AG04449 (cell line): ENCODE results near the gene CREG2.

Experiments used
- CTCF ChIA-PET: fragments of 350-600 bp; formaldehyde crosslinking; extraction: SDS; loops from one replicate; lab custom pipeline; 2021; ENCODE audit warnings: antibody characterized with exemption; lab: Yijun Ruan, JAX
- POLR2A ChIA-PET: fragments of 400-600, 350-600 bp; formaldehyde crosslinking; extraction: SDS; loops from one replicate; lab custom pipeline; 2020; ENCODE audit warnings: antibody characterized with exemption, inconsistent platforms; lab: Yijun Ruan, JAX
- DNase-seq: peaks from one replicate; pipeline ENCODE4 v3.0.0-alpha.2; 2010; ENCODE audit warnings: low read depth, low spot score
- H3K4me3 ChIP-seq: 2 replicates; pipeline ENCODE4 v1.5.1; 2011; ENCODE audit warnings: low read depth, mild to moderate bottlenecking, control low read depth, low read length
- TF ChIP-seq, protein P1 (sequence below): IDR thresholded peaks from one replicate; pipeline ENCODE4 v1.5.1; 2011; ENCODE audit warnings: mild to moderate bottlenecking, moderate library complexity, low read length, control low read depth, inconsistent platforms; ENCODE audit not compliant: insufficient read depth; ENCODE audit errors: missing control alignments

The CREG2 gene, protein sequence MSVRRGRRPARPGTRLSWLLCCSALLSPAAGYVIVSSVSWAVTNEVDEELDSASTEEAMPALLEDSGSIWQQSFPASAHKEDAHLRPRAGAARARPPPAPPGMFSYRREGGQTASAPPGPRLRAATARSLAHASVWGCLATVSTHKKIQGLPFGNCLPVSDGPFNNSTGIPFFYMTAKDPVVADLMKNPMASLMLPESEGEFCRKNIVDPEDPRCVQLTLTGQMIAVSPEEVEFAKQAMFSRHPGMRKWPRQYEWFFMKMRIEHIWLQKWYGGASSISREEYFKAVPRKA

DNA sequence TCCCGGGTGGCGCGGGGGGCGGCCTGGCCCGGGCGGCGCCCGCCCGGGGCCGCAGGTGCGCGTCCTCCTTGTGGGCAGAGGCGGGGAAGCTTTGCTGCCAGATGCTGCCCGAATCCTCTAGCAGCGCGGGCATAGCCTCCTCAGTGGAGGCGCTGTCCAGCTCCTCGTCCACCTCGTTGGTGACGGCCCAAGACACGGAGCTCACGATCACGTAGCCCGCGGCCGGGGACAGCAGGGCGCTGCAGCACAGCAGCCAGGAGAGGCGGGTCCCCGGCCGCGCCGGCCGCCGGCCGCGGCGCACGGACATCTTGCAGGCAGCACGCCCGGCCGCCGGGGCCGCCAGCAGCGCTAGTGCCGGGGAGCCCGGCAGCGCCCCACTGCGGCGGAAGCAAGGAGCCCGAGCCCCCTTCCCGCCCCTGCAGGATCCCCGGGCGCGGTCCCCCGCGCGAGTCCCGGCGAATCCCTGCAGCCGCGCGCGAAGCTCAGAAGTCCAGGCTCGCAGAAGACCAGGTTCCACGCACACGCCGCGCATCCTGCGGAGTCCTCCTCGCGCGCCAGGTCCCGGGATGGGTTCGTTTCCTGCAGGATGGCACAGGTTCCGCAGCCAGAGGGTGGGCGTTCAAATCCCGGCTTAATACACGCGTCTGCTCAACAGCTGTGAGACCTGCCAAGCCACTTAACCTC lies at the start of gene CREG2:
CREG2 (minus strand) TSS at position 353 of the 684 bp plus-strand sequence; CDS start at position 307, 46 bp downstream.
- peak within 1 kb of the TSS; percentile 59 for H3K4me3 ChIP-seq
- DNase-seq: no peak
- ChIA-PET CTCF (interaction anchor here (0.6 to 4.0 kb wide), 23 partner anchors 8 to 372 kb away, joined by 3 to 36 read pairs (median 5); no protein-coding TSS in a partner anchor), POLR2A (no interaction called here)
- TF ChIP-seq, protein P1, sequence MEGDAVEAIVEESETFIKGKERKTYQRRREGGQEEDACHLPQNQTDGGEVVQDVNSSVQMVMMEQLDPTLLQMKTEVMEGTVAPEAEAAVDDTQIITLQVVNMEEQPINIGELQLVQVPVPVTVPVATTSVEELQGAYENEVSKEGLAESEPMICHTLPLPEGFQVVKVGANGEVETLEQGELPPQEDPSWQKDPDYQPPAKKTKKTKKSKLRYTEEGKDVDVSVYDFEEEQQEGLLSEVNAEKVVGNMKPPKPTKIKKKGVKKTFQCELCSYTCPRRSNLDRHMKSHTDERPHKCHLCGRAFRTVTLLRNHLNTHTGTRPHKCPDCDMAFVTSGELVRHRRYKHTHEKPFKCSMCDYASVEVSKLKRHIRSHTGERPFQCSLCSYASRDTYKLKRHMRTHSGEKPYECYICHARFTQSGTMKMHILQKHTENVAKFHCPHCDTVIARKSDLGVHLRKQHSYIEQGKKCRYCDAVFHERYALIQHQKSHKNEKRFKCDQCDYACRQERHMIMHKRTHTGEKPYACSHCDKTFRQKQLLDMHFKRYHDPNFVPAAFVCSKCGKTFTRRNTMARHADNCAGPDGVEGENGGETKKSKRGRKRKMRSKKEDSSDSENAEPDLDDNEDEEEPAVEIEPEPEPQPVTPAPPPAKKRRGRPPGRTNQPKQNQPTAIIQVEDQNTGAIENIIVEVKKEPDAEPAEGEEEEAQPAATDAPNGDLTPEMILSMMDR: peak; percentile 55

DNA sequence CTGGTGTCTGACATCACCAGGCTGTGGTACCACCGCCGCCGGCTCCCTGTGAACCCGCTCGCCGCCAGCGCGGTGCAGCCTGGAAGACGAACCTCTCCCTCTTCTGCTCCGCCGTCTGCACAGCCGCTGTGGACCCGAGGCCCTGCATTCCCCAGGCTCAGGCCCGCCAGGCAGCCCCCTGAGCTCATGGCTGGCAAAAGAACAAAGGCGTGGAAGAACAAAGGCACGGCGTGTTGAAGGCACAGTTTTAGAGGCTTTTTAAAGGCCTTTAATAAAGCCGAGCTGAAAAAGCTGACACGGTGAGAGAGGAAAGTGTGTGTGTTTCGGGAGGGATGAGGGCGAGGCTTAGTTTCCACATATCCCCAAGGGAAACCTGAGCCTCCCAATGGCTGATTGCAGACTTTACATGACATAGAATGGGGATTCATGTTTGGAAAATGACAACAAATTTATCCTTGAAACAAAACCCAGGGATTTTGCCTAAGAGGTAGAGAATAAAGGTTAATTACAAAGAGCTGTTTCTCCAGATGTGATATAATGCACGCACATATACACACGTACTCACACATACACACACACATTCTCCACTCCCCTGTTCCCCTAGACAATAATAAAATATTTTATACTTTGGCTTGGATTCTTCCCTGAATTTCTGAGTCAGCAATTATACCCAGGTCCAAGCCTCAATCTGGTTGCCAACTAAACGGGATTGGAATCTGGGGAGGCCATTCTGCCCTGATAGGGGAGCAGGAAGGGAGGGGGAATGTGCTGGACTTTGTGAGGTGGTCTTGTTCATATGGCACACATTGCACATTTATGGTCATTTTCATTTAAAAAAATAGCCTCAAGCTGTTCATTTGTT lies 47.9 kb upstream of the CREG2 start:
- ChIA-PET CTCF (interaction anchor here (1.0 to 3.0 kb wide), 4 partner anchors 10 to 446 kb away, joined by 3 to 25 read pairs (median 4); no protein-coding TSS in a partner anchor), POLR2A (no interaction called here)
- peak overlapping the region; percentile 39 for H3K4me3 ChIP-seq
- no peak for DNase-seq
- TF ChIP-seq, protein P1: no peak

DNA sequence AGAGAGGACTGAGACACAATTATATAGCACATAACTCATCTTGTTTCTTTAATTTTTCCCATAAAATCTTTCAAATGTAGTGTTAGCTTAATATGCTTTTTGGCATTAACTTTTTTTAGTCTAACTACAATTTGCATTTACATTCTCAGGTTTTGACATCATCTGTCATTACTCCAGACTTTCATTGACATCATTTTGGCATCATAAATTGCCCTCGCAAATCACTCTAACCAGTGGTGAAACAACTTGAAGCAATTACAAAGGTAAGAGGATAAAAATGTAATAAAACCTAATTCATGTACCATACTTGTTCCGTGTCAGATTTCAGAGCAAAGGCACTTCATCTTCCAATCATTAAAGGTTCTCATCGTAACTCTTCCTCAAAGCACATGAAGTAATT lies 46.2 kb upstream of the CREG2 start:
- ChIA-PET POLR2A (no interaction called here), CTCF (interaction anchor here (1.8 to 3.0 kb wide), 3 partner anchors 9 to 15 kb away, joined by 5 to 25 read pairs (median 8); no protein-coding TSS in a partner anchor)
- H3K4me3 ChIP-seq: no peak overlapping the region
- no peak for DNase-seq
- TF ChIP-seq, protein P1: no peak

DNA sequence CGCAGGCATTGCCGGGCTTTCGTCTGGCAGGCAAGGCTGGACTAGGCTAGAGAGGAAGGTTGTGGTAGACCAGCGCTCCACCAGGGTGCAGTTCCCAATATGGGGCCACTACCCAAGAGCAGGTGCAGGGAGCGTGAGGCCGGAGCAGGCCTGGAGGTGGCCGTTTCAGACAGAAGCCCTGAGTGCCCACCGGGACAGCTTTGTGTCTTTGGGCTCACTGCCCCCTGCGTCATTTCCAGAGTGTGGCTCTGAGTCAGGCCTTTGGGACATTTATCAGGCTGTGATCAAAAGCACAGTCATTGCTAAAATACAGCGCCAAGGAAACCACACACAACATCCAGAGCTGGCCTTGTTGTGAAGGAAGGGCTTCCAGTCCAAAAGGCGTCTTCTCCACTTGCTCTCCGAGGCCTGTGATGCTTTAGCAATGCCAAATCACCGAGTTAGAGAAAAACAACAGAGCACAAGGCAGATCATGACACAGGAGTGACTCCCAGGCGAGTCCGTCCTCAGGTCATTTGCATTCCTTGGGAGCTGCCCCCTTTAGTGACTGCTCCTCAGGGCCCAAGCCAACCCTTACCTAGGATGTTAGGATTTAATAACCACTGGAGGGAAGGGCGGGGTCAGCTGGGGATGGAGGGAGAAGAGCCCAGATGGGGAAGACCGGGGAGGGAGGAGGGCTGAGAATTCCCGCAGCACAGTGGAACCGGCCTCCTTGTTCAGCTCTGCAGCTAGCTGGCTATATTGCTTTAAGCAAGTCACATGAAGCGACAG lies 45.3 kb upstream of the CREG2 start:
- CTCF ChIA-PET: interaction anchor here (1.8 to 3.0 kb wide), 3 partner anchors 10 to 14 kb away, joined by 5 to 25 read pairs (median 8); no protein-coding TSS in a partner anchor
- TF ChIP-seq, protein P1: no peak
- POLR2A ChIA-PET: no interaction called here
- no peak overlapping the region for H3K4me3 ChIP-seq
- no peak for DNase-seq

DNA sequence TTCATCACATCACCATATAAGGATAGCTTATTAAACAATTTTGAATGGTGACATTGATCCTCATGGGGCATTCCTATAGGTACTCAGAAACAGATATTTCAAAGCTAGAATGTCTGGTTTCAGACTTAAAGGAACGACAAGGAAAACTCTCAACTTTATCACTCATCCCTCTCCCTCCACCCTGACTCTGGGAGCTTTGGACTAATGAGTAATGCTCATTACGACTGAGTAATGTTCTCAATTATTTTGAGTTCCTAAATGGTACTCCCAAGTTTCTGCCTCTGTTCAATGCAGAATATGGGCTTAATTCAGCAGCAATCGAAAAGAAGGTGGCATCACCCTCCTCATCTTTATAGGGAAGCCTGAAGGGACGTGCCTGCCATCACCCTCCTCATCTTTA lies 44.2 kb upstream of the CREG2 start:
- TF ChIP-seq, protein P1: no peak
- no peak overlapping the region for H3K4me3 ChIP-seq
- CTCF ChIA-PET: interaction anchor here (1.1 to 1.9 kb wide), 5 partner anchors 10 to 89 kb away, joined by 3 to 11 read pairs (median 5); no protein-coding TSS in a partner anchor
- DNase-seq: no peak
- POLR2A ChIA-PET: interaction anchor here (0.6 kb wide), 1 partner anchor 15 kb away, joined by 3 read pairs; no protein-coding TSS in a partner anchor
